ENCODE results near the gene KDM3A. TPM values are rescaled to one million over a fixed set of nuclear protein-coding genes. Genes with fewer than 3 reads are reported as not detected.

KDM3A gene
- total and polyA plus RNA-seq, 10 of the 15 experiments (the other 5 are each of a cell fraction or from before 2014, with no cell fraction given): 3.8 to 102 (median 11.1) TPM

DNA sequence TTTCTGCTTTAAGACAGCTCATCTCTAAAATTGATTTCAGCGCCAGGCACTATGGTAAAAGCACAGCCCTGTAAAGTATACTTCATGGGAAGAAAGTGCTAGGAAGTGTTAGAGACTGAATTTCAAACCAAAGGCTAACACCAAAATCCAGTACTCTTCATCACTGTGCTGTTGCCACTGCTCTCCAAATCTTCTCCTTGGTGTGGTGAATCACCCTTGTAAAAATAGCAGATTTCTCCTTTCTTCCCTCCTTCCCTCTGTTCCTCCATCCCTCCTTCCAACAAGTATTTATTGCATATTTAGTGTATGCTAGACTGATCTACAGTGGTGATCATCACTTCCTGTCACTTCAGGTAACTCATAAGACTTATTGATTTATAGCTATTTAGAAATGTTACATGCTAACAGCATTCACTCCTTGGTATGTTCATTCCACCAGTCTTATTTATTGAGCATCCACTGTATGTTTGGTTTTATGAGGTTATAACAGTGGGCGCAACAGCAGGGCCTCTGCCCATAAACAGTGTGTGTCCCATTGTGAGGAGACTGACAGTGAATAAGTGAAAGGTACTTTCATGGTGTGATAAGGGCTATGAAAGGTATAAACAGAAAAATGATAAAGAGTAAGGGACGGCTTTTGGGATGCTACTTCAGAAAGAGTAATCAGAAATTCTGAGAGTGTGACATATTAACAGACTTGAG, 20.0 kb downstream of the KDM3A start:
- Histone ChIP-seq H3K27me3 (replicated peaks in 1 of 2; ENCODE audit: control insufficient read depth in 2 of 2, insufficient read depth in 2 of 2, low read length in 1 of 2) (no peaks in the 10 kb centered on the region), H4K20me1 (ENCODE audit: control insufficient read depth, insufficient read depth) (no peaks in the 10 kb centered on the region), H3K36me3 (ENCODE audit: control insufficient read depth in 2 of 2, insufficient read depth in 2 of 2, low read length in 1 of 2) (peaks cover 7 to 64% of the 10 kb centered on the region in 2 experiments), H3K4me1 (ENCODE audit: control insufficient read depth, insufficient read depth, low read length) (no peaks in the 10 kb centered on the region), H2AFZ (ENCODE audit: control insufficient read depth, low read depth, low read length) (no peak overlapping the region), H3K9ac (ENCODE audit: control insufficient read depth, insufficient read depth, low read length) (no peak overlapping the region), H3K4me3 (no peak overlapping the region), H3K4me2 (ENCODE audit: control insufficient read depth, insufficient read depth) (no peak overlapping the region), H3K79me2 (ENCODE audit: control insufficient read depth, insufficient read depth, low read length) (no peaks in the 10 kb centered on the region), H3K9me3 (replicated peaks; ENCODE audit: control insufficient read depth, insufficient read depth, low read length) (no peaks in the 10 kb centered on the region), H3K27ac (ENCODE audit: control insufficient read depth, insufficient read depth) (no peak overlapping the region)
- FAIRE-seq: no peak
- POLR2A ChIA-PET: interaction anchor here (0.7 kb wide), 1 partner anchor 26 kb away, joined by 5 read pairs; no protein-coding TSS in a partner anchor
- no TSS peak for BruUV-seq (replicated peaks)
- DNase-seq (ENCODE audit: low read depth, low spot score): no peak
- SMC1A ChIA-PET (ENCODE audit: uncharacterized antibody, unreplicated experiment): no interaction called here
- TF ChIP-seq RFX5 (IDR thresholded peaks at IDR 0.05; ENCODE audit: low read depth, low read length) (no peak), POLR2AphosphoS2 (IDR thresholded peaks at IDR 0.05; ENCODE audit: low read depth, low read length) (no peak), BHLHE40 (IDR thresholded peaks at IDR 0.05; ENCODE audit: borderline replicate concordance in 1 of 2, low read depth in 2 of 2, low read length in 1 of 2) (no peak), SUZ12 (IDR thresholded peaks at IDR 0.05; ENCODE audit: unreplicated experiment) (no peak)
- TF ChIP-seq, protein P1, sequence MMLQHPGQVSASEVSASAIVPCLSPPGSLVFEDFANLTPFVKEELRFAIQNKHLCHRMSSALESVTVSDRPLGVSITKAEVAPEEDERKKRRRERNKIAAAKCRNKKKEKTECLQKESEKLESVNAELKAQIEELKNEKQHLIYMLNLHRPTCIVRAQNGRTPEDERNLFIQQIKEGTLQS (IDR thresholded peaks at IDR 0.05; ENCODE audit: borderline replicate concordance, extremely low read depth, low read depth, low read length): no peak
- RAD21 ChIA-PET (ENCODE audit: unreplicated experiment): no interaction called here
- in situ Hi-C loops (cut with MboI) (no loop called here), intact Hi-C loops (cut with micrococcal nuclease; ENCODE audit: unreplicated experiment) (no loop called here)
- CTCF ChIA-PET: interaction anchor here (1.0 kb wide), 1 partner anchor 11 kb away, joined by 3 read pairs; no protein-coding TSS in a partner anchor
- no peak for ATAC-seq
- WGBS (ENCODE audit: insufficient coverage, insufficient replicate concordance, low lambda C conversion rate, missing lambda C conversion rate): 100% methylated on average over 3 of the region's 3 CpGs

DNA sequence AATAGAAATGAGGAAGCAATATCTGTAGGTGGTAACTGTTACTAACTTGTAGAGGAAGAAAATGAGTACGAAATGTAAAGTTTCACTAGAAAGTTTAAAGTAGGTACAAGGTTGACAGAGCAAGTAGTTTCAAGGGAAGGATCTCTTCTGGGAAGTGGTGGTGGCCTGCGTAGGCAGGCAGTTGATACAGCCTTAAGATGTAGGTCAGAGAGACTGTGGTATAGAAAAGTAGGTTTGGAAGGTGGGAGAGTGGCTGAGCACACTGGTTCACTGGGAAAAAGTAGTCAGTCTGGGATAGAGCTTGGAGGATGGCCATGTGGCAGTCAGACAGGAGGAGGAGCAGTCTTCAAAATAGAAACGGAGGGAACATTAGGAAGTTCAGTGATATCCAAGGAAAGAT, 23.5 kb downstream of the KDM3A start:
- Histone ChIP-seq H3K79me2 (ENCODE audit: control insufficient read depth, insufficient read depth, low read length) (no peaks in the 10 kb centered on the region; the same call in none of the 2 replicates), H3K9ac (ENCODE audit: control insufficient read depth, insufficient read depth, low read length) (no peak overlapping the region), H3K27ac (ENCODE audit: control insufficient read depth, insufficient read depth) (no peak overlapping the region), H3K36me3 (ENCODE audit: control insufficient read depth in 2 of 2, insufficient read depth in 2 of 2, low read length in 1 of 2) (peaks cover 8 to 80% of the 10 kb centered on the region in 2 experiments), H3K4me2 (ENCODE audit: control insufficient read depth, insufficient read depth) (no peak overlapping the region), H2AFZ (ENCODE audit: control insufficient read depth, low read depth, low read length) (no peak overlapping the region), H4K20me1 (ENCODE audit: control insufficient read depth, insufficient read depth) (no peaks in the 10 kb centered on the region), H3K4me1 (ENCODE audit: control insufficient read depth, insufficient read depth, low read length) (no peaks in the 10 kb centered on the region), H3K9me3 (replicated peaks; ENCODE audit: control insufficient read depth, insufficient read depth, low read length) (no peaks in the 10 kb centered on the region), H3K27me3 (replicated peaks in 1 of 2; ENCODE audit: control insufficient read depth in 2 of 2, insufficient read depth in 2 of 2, low read length in 1 of 2) (no peaks in the 10 kb centered on the region), H3K4me3 (no peak overlapping the region)
- BruUV-seq (replicated peaks): no TSS peak
- DNase-seq (ENCODE audit: low read depth, low spot score) (no peak), ATAC-seq (no peak), FAIRE-seq (no peak)
- WGBS (ENCODE audit: insufficient coverage, insufficient replicate concordance, low lambda C conversion rate, missing lambda C conversion rate): 41% methylated on average over 3 of the region's 3 CpGs
- RAD21 ChIA-PET (ENCODE audit: unreplicated experiment): no interaction called here
- SMC1A ChIA-PET (ENCODE audit: uncharacterized antibody, unreplicated experiment): no interaction called here
- CTCF ChIA-PET: no interaction called here
- intact Hi-C loops (cut with micrococcal nuclease; ENCODE audit: unreplicated experiment) (no loop called here), in situ Hi-C loops (cut with MboI) (no loop called here)
- POLR2A ChIA-PET: no interaction called here
- TF ChIP-seq EED (IDR thresholded peaks at IDR 0.05; ENCODE audit: low read depth) (no peak), ZBED1 (IDR thresholded peaks at IDR 0.05; ENCODE audit: borderline replicate concordance) (no peak)
- TF ChIP-seq, protein P2, sequence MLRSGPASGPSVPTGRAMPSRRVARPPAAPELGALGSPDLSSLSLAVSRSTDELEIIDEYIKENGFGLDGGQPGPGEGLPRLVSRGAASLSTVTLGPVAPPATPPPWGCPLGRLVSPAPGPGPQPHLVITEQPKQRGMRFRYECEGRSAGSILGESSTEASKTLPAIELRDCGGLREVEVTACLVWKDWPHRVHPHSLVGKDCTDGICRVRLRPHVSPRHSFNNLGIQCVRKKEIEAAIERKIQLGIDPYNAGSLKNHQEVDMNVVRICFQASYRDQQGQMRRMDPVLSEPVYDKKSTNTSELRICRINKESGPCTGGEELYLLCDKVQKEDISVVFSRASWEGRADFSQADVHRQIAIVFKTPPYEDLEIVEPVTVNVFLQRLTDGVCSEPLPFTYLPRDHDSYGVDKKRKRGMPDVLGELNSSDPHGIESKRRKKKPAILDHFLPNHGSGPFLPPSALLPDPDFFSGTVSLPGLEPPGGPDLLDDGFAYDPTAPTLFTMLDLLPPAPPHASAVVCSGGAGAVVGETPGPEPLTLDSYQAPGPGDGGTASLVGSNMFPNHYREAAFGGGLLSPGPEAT (IDR thresholded peaks at IDR 0.05; ENCODE audit: low read depth): no peak
- TF ChIP-seq, protein P3, sequence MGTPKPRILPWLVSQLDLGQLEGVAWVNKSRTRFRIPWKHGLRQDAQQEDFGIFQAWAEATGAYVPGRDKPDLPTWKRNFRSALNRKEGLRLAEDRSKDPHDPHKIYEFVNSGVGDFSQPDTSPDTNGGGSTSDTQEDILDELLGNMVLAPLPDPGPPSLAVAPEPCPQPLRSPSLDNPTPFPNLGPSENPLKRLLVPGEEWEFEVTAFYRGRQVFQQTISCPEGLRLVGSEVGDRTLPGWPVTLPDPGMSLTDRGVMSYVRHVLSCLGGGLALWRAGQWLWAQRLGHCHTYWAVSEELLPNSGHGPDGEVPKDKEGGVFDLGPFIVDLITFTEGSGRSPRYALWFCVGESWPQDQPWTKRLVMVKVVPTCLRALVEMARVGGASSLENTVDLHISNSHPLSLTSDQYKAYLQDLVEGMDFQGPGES (IDR thresholded peaks at IDR 0.05): no peak
- TF ChIP-seq, protein P4, sequence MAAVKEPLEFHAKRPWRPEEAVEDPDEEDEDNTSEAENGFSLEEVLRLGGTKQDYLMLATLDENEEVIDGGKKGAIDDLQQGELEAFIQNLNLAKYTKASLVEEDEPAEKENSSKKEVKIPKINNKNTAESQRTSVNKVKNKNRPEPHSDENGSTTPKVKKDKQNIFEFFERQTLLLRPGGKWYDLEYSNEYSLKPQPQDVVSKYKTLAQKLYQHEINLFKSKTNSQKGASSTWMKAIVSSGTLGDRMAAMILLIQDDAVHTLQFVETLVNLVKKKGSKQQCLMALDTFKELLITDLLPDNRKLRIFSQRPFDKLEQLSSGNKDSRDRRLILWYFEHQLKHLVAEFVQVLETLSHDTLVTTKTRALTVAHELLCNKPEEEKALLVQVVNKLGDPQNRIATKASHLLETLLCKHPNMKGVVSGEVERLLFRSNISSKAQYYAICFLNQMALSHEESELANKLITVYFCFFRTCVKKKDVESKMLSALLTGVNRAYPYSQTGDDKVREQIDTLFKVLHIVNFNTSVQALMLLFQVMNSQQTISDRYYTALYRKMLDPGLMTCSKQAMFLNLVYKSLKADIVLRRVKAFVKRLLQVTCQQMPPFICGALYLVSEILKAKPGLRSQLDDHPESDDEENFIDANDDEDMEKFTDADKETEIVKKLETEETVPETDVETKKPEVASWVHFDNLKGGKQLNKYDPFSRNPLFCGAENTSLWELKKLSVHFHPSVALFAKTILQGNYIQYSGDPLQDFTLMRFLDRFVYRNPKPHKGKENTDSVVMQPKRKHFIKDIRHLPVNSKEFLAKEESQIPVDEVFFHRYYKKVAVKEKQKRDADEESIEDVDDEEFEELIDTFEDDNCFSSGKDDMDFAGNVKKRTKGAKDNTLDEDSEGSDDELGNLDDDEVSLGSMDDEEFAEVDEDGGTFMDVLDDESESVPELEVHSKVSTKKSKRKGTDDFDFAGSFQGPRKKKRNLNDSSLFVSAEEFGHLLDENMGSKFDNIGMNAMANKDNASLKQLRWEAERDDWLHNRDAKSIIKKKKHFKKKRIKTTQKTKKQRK (IDR thresholded peaks at IDR 0.05; ENCODE audit: low read depth, low read length): no peak
